ENCODE results near the gene HDC. TPM values are rescaled to one million over a fixed set of nuclear protein-coding genes. Genes with fewer than 3 reads are reported as not detected.

The HDC gene
- total and polyA plus RNA-seq, 2 of the 13 experiments (the other 11 are each of a cell fraction or from before 2014, with no cell fraction given) = not detected

- TF ChIP-seq ZBTB40 (IDR thresholded peaks at IDR 0.05) (no peak), ZBTB40 (CRISPR knock-in tag; IDR thresholded peaks at IDR 0.05) (no peak), AHR (CRISPR knock-in tag; IDR thresholded peaks at IDR 0.05) (no peak), ZNF256 (CRISPR knock-in tag; conservative IDR thresholded peaks at IDR 0.05) (no peak), FOXJ3 (CRISPR knock-in tag; IDR thresholded peaks at IDR 0.05; ENCODE audit: borderline replicate concordance) (no peak), TSC22D2 (CRISPR knock-in tag; IDR thresholded peaks at IDR 0.05; ENCODE audit: borderline replicate concordance) (no peak), STAG1 (CRISPR knock-in tag; IDR thresholded peaks at IDR 0.05) (no peak), ZNF839 (CRISPR knock-in tag; IDR thresholded peaks at IDR 0.05; ENCODE audit: borderline replicate concordance) (no peak), CREBL2 (CRISPR knock-in tag; IDR thresholded peaks at IDR 0.05; ENCODE audit: borderline replicate concordance) (no peak), KLF15 (CRISPR knock-in tag; IDR thresholded peaks at IDR 0.05; ENCODE audit: borderline replicate concordance) (no peak)
Measured at GRCh38 chr15:50209809-50210208, 55.7 kb downstream of the HDC start (continued).
